WTC11 (cell line): ENCODE measurements around the gene KCNN4. TPM values are rescaled to one million over a fixed set of nuclear protein-coding genes. Genes with fewer than 3 reads are reported as not detected.

Experiments
- ATAC-seq: fragments of 200-7000 bp; cut with Tn5 transposase; 2 replicates; pipeline ENCODE4 v1.10.0; 2021; ENCODE audit warnings: mild to moderate bottlenecking, moderate library complexity
- CTCF ChIA-PET: fragments of 300-600 bp; sonication (Branson Sonifier 250); formaldehyde crosslinking; loops from one replicate; lab custom pipeline; 2021; ENCODE audit warnings: antibody characterized with exemption; lab: Charles Lee
- POLR2A ChIA-PET: fragments of 350-600 bp; sonication (Branson Sonifier 250); formaldehyde crosslinking; loops from one replicate; lab custom pipeline; 2021; ENCODE audit warnings: antibody characterized with exemption; lab: Charles Lee
- DNase-seq: peaks from one replicate; pipeline ENCODE4 v3.0.0; 2021; ENCODE audit warnings: low spot score
- H3K27ac Mint-ChIP-seq: 2 replicates; pipeline ENCODE4 v1.8.0; 2021; ENCODE audit warnings: mixed read lengths
- H3K27me3 Mint-ChIP-seq: 2 replicates; pipeline ENCODE4 v1.8.0; 2021; ENCODE audit warnings: low read depth, mild to moderate bottlenecking, moderate library complexity, mixed read lengths
- H3K36me3 Mint-ChIP-seq: 2 replicates; pipeline ENCODE4 v1.8.0; 2021; ENCODE audit warnings: mixed read lengths
- H3K4me1 Mint-ChIP-seq: 2 replicates; pipeline ENCODE4 v1.8.0; 2022; ENCODE audit warnings: mixed read lengths
- H3K4me3 Mint-ChIP-seq: 2 replicates; pipeline ENCODE4 v1.8.0; 2021; ENCODE audit warnings: mild to moderate bottlenecking, moderate library complexity, mixed read lengths
- H3K9me3 Mint-ChIP-seq: 2 replicates; pipeline ENCODE4 v1.8.0; 2021; ENCODE audit warnings: mixed read lengths
- ATF3 ChIP-seq: sonication (generic); formaldehyde crosslinking; conservative IDR thresholded peaks from 2 replicates; pipeline ENCODE4 v1.8.1; 2022; ENCODE audit warnings: mild to moderate bottlenecking, missing genetic modification reagents
- CBFB ChIP-seq: sonication (generic); formaldehyde crosslinking; IDR thresholded peaks from 2 replicates; pipeline ENCODE4 v1.8.1; 2022; ENCODE audit warnings: mild to moderate bottlenecking, low read depth, missing genetic modification reagents
- CREB1 ChIP-seq: sonication (generic); formaldehyde crosslinking; IDR thresholded peaks from 2 replicates; pipeline ENCODE4 v1.8.0; 2023; ENCODE audit warnings: mild to moderate bottlenecking, missing genetic modification reagents
- ELF4 ChIP-seq: sonication (generic); formaldehyde crosslinking; IDR thresholded peaks from 2 replicates; pipeline ENCODE4 v1.8.1; 2022; ENCODE audit warnings: low read depth, mild to moderate bottlenecking, moderate library complexity, missing genetic modification reagents
- FOXP1 ChIP-seq: sonication (generic); formaldehyde crosslinking; IDR thresholded peaks from 2 replicates; pipeline ENCODE4 v1.8.0; 2022; ENCODE audit warnings: missing genetic modification reagents, mild to moderate bottlenecking, moderate library complexity, borderline replicate concordance
- GRHL2 ChIP-seq: fragments of 250-450 bp; sonication (Bioruptor Pico); IDR thresholded peaks from 2 replicates; pipeline ENCODE4 v1.8.0; 2022; ENCODE audit warnings: mild to moderate bottlenecking, moderate library complexity; ENCODE audit not compliant: insufficient replicate concordance, severe bottlenecking
- NFATC4 ChIP-seq: fragments of 250-450 bp; sonication (Bioruptor Pico); IDR thresholded peaks from 2 replicates; pipeline ENCODE4 v1.9.0; 2021; ENCODE audit warnings: mild to moderate bottlenecking
- NR1H2 ChIP-seq: sonication (generic); formaldehyde crosslinking; IDR thresholded peaks from 2 replicates; pipeline ENCODE4 v1.9.0; 2021; ENCODE audit warnings: mild to moderate bottlenecking, moderate library complexity, missing genetic modification reagents
- NR2C2 ChIP-seq: sonication (generic); formaldehyde crosslinking; IDR thresholded peaks from 2 replicates; pipeline ENCODE4 v1.8.0; 2022; ENCODE audit warnings: mild to moderate bottlenecking, missing genetic modification reagents
- NR3C1 ChIP-seq: sonication (generic); formaldehyde crosslinking; conservative IDR thresholded peaks from 2 replicates; pipeline ENCODE4 v1.8.1; 2023; ENCODE audit warnings: low read depth, mild to moderate bottlenecking, missing genetic modification reagents
- OVOL2 ChIP-seq: fragments of 250-450 bp; sonication (Bioruptor Pico); IDR thresholded peaks from 2 replicates; pipeline ENCODE4 v1.9.0; 2021; ENCODE audit warnings: mild to moderate bottlenecking, borderline replicate concordance
- ZNF138 ChIP-seq: sonication (generic); formaldehyde crosslinking; conservative IDR thresholded peaks from 2 replicates; pipeline ENCODE4 v1.8.1; 2022; ENCODE audit warnings: mild to moderate bottlenecking, moderate library complexity, missing genetic modification reagents
- ZNF219 ChIP-seq: sonication (generic); formaldehyde crosslinking; IDR thresholded peaks from 2 replicates; pipeline ENCODE4 v1.8.0; 2023; ENCODE audit warnings: missing genetic modification reagents, mild to moderate bottlenecking, borderline replicate concordance
- ZNF317 ChIP-seq: sonication (generic); formaldehyde crosslinking; IDR thresholded peaks from 2 replicates; pipeline ENCODE4 v1.8.1; 2023; ENCODE audit warnings: low read depth, mild to moderate bottlenecking, moderate library complexity, missing genetic modification reagents, borderline replicate concordance
- total RNA-seq: library from RNA; stranded (reverse); gene quantifications from 3 replicates; pipeline ENCODE4 v1.2.3, GENCODE V29; 2021
- TF ChIP-seq, protein P1 (sequence below): sonication (generic); formaldehyde crosslinking; IDR thresholded peaks from 2 replicates; pipeline ENCODE4 v1.8.1; 2022; ENCODE audit warnings: mild to moderate bottlenecking, moderate library complexity, missing genetic modification reagents
- TF ChIP-seq, protein P2 (sequence below): fragments of 250-450 bp; sonication (Bioruptor Pico); IDR thresholded peaks from 2 replicates; pipeline ENCODE4 v1.9.0; 2021; ENCODE audit warnings: mild to moderate bottlenecking
- TF ChIP-seq, protein P3 (sequence below): fragments of 250-450 bp; sonication (Bioruptor Pico); IDR thresholded peaks from 2 replicates; pipeline ENCODE4 v1.9.0; 2021; ENCODE audit warnings: moderate library complexity, mild to moderate bottlenecking, inconsistent platforms, borderline replicate concordance

The KCNN4 gene
- total RNA-seq, 1 experiment from 2014 or later = 0.98 TPM

GRCh38 chr19:43731346-43731745 lies 49.4 kb downstream of the KCNN4 start:
- no peaks in the 10 kb centered on the region for H3K4me1 Mint-ChIP-seq
- ChIA-PET POLR2A (no interaction called here), CTCF (interaction anchor here (1.1 kb wide), 1 partner anchor 14 kb away, joined by 4 read pairs; no protein-coding TSS in a partner anchor)
- H3K9me3 Mint-ChIP-seq = no peaks in the 10 kb centered on the region
- no peak overlapping the region for H3K4me3 Mint-ChIP-seq
- ATAC-seq = no peak
- TF ChIP-seq ZNF219 (CRISPR knock-in tag) (no peak), GRHL2 (CRISPR knock-in tag) (no peak), NFATC4 (CRISPR knock-in tag) (no peak)
- H3K36me3 Mint-ChIP-seq = peaks cover 43% of the 10 kb centered on the region
- H3K27me3 Mint-ChIP-seq = no peaks in the 10 kb centered on the region
- DNase-seq = no peak
- no peak overlapping the region for H3K27ac Mint-ChIP-seq

DNA sequence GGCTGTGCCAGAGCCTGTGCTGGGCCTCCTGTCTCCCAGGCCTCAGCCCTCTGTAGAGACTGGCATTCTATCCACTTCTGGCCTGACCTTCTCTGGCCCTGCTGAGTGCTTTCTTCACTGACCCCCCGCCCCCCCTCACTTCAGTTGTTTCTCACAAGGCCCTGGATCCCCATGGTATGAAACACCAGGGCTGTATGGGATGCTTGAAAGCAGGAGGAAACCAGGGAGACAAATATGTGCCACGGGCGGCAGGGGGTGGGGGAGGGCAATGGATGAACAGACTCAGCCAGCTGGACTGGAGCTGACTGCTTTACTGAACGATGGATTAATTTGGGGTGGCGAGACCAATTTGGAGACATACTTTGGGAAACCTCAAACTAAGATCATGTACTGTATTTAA lies 50.9 kb downstream of the KCNN4 start:
- TF ChIP-seq, protein P1, sequence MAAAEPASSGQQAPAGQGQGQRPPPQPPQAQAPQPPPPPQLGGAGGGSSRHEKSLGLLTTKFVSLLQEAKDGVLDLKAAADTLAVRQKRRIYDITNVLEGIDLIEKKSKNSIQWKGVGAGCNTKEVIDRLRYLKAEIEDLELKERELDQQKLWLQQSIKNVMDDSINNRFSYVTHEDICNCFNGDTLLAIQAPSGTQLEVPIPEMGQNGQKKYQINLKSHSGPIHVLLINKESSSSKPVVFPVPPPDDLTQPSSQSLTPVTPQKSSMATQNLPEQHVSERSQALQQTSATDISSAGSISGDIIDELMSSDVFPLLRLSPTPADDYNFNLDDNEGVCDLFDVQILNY = no peak
- TF ChIP-seq NR3C1 (CRISPR knock-in tag) (no peak), FOXP1 (CRISPR knock-in tag) (no peak), NR2C2 (CRISPR knock-in tag) (no peak)
- ChIA-PET POLR2A (no interaction called here), CTCF (interaction anchor here (1.5 kb wide), 1 partner anchor 16 kb away, joined by 6 read pairs; no protein-coding TSS in a partner anchor)
- no peak for ATAC-seq
- no peaks in the 10 kb centered on the region for H3K27me3 Mint-ChIP-seq
- no peak for DNase-seq
- H3K9me3 Mint-ChIP-seq = no peaks in the 10 kb centered on the region
- peaks cover 35% of the 10 kb centered on the region for H3K36me3 Mint-ChIP-seq
- H3K27ac Mint-ChIP-seq = peak overlapping the region; percentile 2; the same call in 1 of the 2 replicates
- no peak overlapping the region for H3K4me3 Mint-ChIP-seq
- H3K4me1 Mint-ChIP-seq = no peaks in the 10 kb centered on the region

- CTCF ChIA-PET = no interaction called here
- Mint-ChIP-seq H3K27ac (no peak overlapping the region), H3K27me3 (no peaks in the 10 kb centered on the region), H3K9me3 (no peaks in the 10 kb centered on the region), H3K4me3 (no peak overlapping the region), H3K36me3 (peaks cover 24% of the 10 kb centered on the region), H3K4me1 (no peaks in the 10 kb centered on the region)
- no peak for DNase-seq
- POLR2A ChIA-PET = interaction anchor here (1.1 kb wide), 1 partner anchor 47 kb away, joined by 3 read pairs; no protein-coding TSS in a partner anchor
- ATAC-seq = no peak
- no peak for TF ChIP-seq ATF3 (CRISPR knock-in tag)
- no peak for TF ChIP-seq NR1H2 (CRISPR knock-in tag)
- TF ChIP-seq CREB1 (CRISPR knock-in tag) = no peak
- TF ChIP-seq, all 79 proteins: peak for 0
Measured at GRCh38 chr19:43727593-43727853, 53.2 kb downstream of the KCNN4 start.

- CTCF ChIA-PET = interaction anchor here (0.7 to 2.5 kb wide), 2 partner anchors 59 to 194 kb away, joined by 4 to 17 read pairs; partner anchors contain the start of gene ZNF575
Measured at GRCh38 chr19:43726736-43727592, 53.8 kb downstream of the KCNN4 start.

More at GRCh38 chr19:43726736-43727592, 53.8 kb downstream of the KCNN4 start:
- TF ChIP-seq CREB1 (CRISPR knock-in tag) = no peak
- TF ChIP-seq CBFB (CRISPR knock-in tag) = no peak
- TF ChIP-seq ELF4 (CRISPR knock-in tag) = no peak
- no peak for TF ChIP-seq ZNF138 (CRISPR knock-in tag)
- TF ChIP-seq, protein P2, sequence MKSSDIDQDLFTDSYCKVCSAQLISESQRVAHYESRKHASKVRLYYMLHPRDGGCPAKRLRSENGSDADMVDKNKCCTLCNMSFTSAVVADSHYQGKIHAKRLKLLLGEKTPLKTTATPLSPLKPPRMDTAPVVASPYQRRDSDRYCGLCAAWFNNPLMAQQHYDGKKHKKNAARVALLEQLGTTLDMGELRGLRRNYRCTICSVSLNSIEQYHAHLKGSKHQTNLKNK = no peak
- TF ChIP-seq ZNF317 (CRISPR knock-in tag) = no peak
- TF ChIP-seq, protein P3, sequence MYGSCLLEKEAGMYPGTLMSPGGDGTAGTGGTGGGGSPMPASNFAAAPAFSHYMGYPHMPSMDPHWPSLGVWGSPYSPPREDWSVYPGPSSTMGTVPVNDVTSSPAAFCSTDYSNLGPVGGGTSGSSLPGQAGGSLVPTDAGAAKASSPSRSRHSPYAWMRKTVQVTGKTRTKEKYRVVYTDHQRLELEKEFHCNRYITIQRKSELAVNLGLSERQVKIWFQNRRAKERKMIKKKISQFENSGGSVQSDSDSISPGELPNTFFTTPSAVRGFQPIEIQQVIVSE = no peak
- no peak for TF ChIP-seq OVOL2 (CRISPR knock-in tag)
- TF ChIP-seq, all 79 proteins: peak for 0
- H3K9me3 Mint-ChIP-seq = no peaks in the 10 kb centered on the region
- no peaks in the 10 kb centered on the region for H3K4me1 Mint-ChIP-seq
- H3K27ac Mint-ChIP-seq = no peak overlapping the region
- DNase-seq = no peak
- no peak overlapping the region for H3K4me3 Mint-ChIP-seq
- peaks cover 18% of the 10 kb centered on the region for H3K36me3 Mint-ChIP-seq
- no peak for ATAC-seq
- POLR2A ChIA-PET = interaction anchor here (1.1 kb wide), 1 partner anchor 47 kb away, joined by 3 read pairs; no protein-coding TSS in a partner anchor
- no peaks in the 10 kb centered on the region for H3K27me3 Mint-ChIP-seq
